Loucy (cell line): ENCODE data around the gene CTNND2.

Source experiments
- H2AFZ ChIP-seq: fragments of 200-600 bp; sonication (generic); 2 replicates; pipeline ENCODE4 v1.6.0; 2016; ENCODE audit warnings: antibody characterized with exemption, mild to moderate bottlenecking, low read length, moderate library complexity
- H3F3A ChIP-seq: fragments of 200-600 bp; 2 replicates; pipeline ENCODE4 v1.6.0; 2016; ENCODE audit warnings: antibody characterized with exemption, low read depth, mild to moderate bottlenecking
- H3K27me3 ChIP-seq: fragments of 200-600 bp; sonication (generic); 2 replicates; pipeline ENCODE4 v1.6.1; 2014; ENCODE audit warnings: low read length, mild to moderate bottlenecking; ENCODE audit not compliant: insufficient read depth, poor library complexity, severe bottlenecking
- H3K36me3 ChIP-seq: fragments of 200-600 bp; sonication (generic); 2 replicates; pipeline ENCODE4 v1.6.1; 2016; ENCODE audit warnings: low read length; ENCODE audit not compliant: insufficient read depth
- H3K4me1 ChIP-seq: fragments of 200-600 bp; sonication (generic); 2 replicates; pipeline ENCODE4 v1.5.1; 2014; ENCODE audit warnings: low read length, mild to moderate bottlenecking; ENCODE audit not compliant: insufficient read depth, poor library complexity, severe bottlenecking
- H3K4me2 ChIP-seq: fragments of 200-600 bp; sonication (generic); 2 replicates; pipeline ENCODE4 v1.6.0; 2014; ENCODE audit warnings: antibody characterized with exemption, low read length, low read depth, mild to moderate bottlenecking; ENCODE audit not compliant: poor library complexity, severe bottlenecking
- H3K4me3 ChIP-seq: fragments of 200-600 bp; sonication (generic); 2 replicates; pipeline ENCODE4 v1.5.1; 2014; ENCODE audit warnings: low read length, mild to moderate bottlenecking, mixed read lengths; ENCODE audit not compliant: poor library complexity, severe bottlenecking
- H3K79me2 ChIP-seq: fragments of 200-600 bp; sonication (generic); 2 replicates; pipeline ENCODE4 v1.6.1; 2014; ENCODE audit warnings: low read length; ENCODE audit not compliant: insufficient read depth
- H3K9ac ChIP-seq: fragments of 200-600 bp; sonication (generic); 2 replicates; pipeline ENCODE4 v1.6.0; 2014; ENCODE audit warnings: mild to moderate bottlenecking, low read depth, low read length, moderate library complexity; ENCODE audit not compliant: poor library complexity, severe bottlenecking
- H3K9me2 ChIP-seq: fragments of 200-600 bp; sonication (generic); replicated peaks from 2 replicates; pipeline ENCODE4 v1.6.1; 2016; ENCODE audit warnings: low read depth, low read length, mixed read lengths
- H3K9me3 ChIP-seq: fragments of 200-600 bp; sonication (generic); 2 replicates; pipeline ENCODE4 v1.6.1; 2014; ENCODE audit warnings: mild to moderate bottlenecking, antibody characterized with exemption, low read length, low read depth; ENCODE audit not compliant: insufficient read depth
- H4K20me1 ChIP-seq: fragments of 200-600 bp; sonication (generic); 2 replicates; pipeline ENCODE4 v1.6.0; 2014; ENCODE audit warnings: antibody characterized with exemption, low read length, mild to moderate bottlenecking; ENCODE audit not compliant: insufficient read depth, poor library complexity, severe bottlenecking
- EZH2phosphoT487 ChIP-seq: fragments of 200-600 bp; IDR thresholded peaks from 2 replicates; pipeline ENCODE4 v1.6.1; 2018; ENCODE audit warnings: antibody characterized with exemption, mild to moderate bottlenecking, moderate library complexity, borderline replicate concordance
- TF ChIP-seq, protein P1 (sequence below): fragments of 200-600 bp; sonication (generic); conservative IDR thresholded peaks from 2 replicates; pipeline ENCODE4 v1.5.1; 2014; ENCODE audit warnings: mild to moderate bottlenecking, antibody characterized with exemption, low read length

CTNND2 gene

DNA sequence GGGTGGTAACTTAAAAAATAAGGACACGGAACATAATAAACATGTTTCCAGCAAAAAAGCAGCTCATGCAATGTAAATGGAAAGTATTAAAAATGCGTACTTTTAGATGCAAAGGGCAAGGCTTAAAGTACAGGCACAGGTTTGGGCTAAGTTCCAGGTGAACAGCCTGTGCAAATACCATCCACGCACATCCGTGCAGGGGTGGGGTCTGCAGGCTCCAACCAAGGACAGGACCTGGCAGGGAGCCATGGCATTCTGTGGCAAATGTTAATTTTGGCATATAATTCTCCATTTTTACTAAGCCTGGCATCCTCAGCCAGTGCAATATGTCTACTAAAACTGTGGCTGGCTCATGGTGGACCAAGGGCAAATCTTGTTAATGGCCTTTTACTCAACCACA, 777.4 kb downstream of the CTNND2 start:
- H3K79me2 ChIP-seq, result no peaks in the 10 kb centered on the region

GRCh38 chr5:11121885-11122284, 782.4 kb downstream of the CTNND2 start:
- Histone ChIP-seq H3K9me2 (no peaks in the 10 kb centered on the region), H3K9ac (no peak overlapping the region), H3K4me1 (peaks cover 6% of the 10 kb centered on the region), H2AFZ (no peak overlapping the region), H3K36me3 (no peaks in the 10 kb centered on the region), H3F3A (no peaks in the 10 kb centered on the region), H3K27me3 (peaks cover 4% of the 10 kb centered on the region), H3K4me2 (no peak overlapping the region), H3K4me3 (no peak overlapping the region), H4K20me1 (no peaks in the 10 kb centered on the region), H3K79me2 (no peaks in the 10 kb centered on the region), H3K9me3 (no peaks in the 10 kb centered on the region)
- TF ChIP-seq EZH2phosphoT487, result no peak
- TF ChIP-seq, protein P1, sequence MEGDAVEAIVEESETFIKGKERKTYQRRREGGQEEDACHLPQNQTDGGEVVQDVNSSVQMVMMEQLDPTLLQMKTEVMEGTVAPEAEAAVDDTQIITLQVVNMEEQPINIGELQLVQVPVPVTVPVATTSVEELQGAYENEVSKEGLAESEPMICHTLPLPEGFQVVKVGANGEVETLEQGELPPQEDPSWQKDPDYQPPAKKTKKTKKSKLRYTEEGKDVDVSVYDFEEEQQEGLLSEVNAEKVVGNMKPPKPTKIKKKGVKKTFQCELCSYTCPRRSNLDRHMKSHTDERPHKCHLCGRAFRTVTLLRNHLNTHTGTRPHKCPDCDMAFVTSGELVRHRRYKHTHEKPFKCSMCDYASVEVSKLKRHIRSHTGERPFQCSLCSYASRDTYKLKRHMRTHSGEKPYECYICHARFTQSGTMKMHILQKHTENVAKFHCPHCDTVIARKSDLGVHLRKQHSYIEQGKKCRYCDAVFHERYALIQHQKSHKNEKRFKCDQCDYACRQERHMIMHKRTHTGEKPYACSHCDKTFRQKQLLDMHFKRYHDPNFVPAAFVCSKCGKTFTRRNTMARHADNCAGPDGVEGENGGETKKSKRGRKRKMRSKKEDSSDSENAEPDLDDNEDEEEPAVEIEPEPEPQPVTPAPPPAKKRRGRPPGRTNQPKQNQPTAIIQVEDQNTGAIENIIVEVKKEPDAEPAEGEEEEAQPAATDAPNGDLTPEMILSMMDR, result no peak

More for the DNA sequence above, 777.4 kb downstream of the CTNND2 start:
- Histone ChIP-seq H2AFZ (no peak overlapping the region), H3F3A (no peaks in the 10 kb centered on the region), H3K4me2 (no peak overlapping the region), H4K20me1 (no peaks in the 10 kb centered on the region), H3K4me1 (no peaks in the 10 kb centered on the region), H3K9me2 (no peaks in the 10 kb centered on the region), H3K9ac (no peak overlapping the region), H3K36me3 (no peaks in the 10 kb centered on the region), H3K4me3 (no peak overlapping the region), H3K9me3 (no peaks in the 10 kb centered on the region), H3K27me3 (peaks cover 4% of the 10 kb centered on the region)
- TF ChIP-seq EZH2phosphoT487, result no peak
- TF ChIP-seq, protein P1, result no peak

DNA sequence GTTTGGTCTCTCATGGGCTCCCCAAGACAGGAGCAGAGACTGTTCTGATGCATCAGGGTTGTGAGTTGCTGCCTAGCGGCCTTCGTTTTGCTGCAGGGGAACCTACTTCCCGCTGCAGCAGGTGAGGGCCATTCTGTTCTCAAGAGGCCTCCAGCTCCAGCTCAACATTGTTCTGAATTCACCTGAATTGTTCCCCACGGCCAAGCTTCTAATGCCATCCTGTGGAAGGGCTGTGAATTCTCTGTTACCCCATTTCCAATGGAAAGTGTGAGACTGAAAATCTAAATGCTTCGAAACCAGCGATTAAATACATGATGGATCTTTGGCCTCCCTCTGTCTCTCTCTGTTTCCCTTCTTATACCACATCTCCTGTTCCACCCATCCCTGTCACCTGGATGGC, 794.1 kb downstream of the CTNND2 start:
- no peak for TF ChIP-seq EZH2phosphoT487
- TF ChIP-seq, protein P1, result no peak
- Histone ChIP-seq H3K4me1 (no peaks in the 10 kb centered on the region), H3F3A (no peaks in the 10 kb centered on the region), H3K4me3 (no peak overlapping the region), H3K9me3 (no peaks in the 10 kb centered on the region), H3K9me2 (no peaks in the 10 kb centered on the region), H3K4me2 (no peak overlapping the region), H2AFZ (no peak overlapping the region), H3K9ac (no peak overlapping the region), H4K20me1 (no peaks in the 10 kb centered on the region), H3K27me3 (no peaks in the 10 kb centered on the region), H3K79me2 (no peaks in the 10 kb centered on the region), H3K36me3 (no peaks in the 10 kb centered on the region)
